ENCODE measurements around the gene EPRS1. TPM values are rescaled to one million over a fixed set of nuclear protein-coding genes. Genes with fewer than 3 reads are reported as not detected.

EPRS1 gene
- total RNA-seq, 2 donors from 2014 or later: 41.9 to 43.1 TPM

DNA sequence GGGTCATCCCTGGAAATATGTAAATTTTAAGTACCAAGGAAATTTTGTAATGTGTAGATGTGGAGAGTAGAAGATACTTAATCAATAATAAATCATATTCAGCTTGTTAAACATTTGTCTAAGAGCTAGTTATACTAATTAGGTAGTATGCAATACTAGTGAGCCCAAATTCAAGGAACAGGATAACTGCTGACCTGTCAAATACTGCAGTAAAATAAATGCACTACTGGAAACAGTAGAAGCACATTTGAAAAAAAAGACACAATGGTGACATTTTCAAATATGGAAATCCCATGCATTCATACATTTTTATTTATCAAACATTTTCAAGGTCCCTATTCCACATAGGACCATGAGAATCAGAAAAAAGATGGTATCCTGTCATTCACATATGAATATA lies 27.2 kb downstream of the EPRS1 start:
- Histone ChIP-seq H3K36me3 (no peaks in the 10 kb centered on the region), H3K4me3 (no peak overlapping the region), H3K4me1 (replicated peaks) (no peaks in the 10 kb centered on the region), H3K27ac (no peak overlapping the region), H3K27me3 (replicated peaks; ENCODE audit: insufficient read depth) (no peaks in the 10 kb centered on the region), H3K9me3 (no peaks in the 10 kb centered on the region)
- intact Hi-C loops (cut with DNase I): no loop called here
- DNase-seq (ENCODE audit: low spot score): no peak
- TF ChIP-seq POLR2A (IDR thresholded peaks at IDR 0.05) (no peak), POLR2AphosphoS5 (IDR thresholded peaks at IDR 0.05) (no peak)
- TF ChIP-seq, protein P1, sequence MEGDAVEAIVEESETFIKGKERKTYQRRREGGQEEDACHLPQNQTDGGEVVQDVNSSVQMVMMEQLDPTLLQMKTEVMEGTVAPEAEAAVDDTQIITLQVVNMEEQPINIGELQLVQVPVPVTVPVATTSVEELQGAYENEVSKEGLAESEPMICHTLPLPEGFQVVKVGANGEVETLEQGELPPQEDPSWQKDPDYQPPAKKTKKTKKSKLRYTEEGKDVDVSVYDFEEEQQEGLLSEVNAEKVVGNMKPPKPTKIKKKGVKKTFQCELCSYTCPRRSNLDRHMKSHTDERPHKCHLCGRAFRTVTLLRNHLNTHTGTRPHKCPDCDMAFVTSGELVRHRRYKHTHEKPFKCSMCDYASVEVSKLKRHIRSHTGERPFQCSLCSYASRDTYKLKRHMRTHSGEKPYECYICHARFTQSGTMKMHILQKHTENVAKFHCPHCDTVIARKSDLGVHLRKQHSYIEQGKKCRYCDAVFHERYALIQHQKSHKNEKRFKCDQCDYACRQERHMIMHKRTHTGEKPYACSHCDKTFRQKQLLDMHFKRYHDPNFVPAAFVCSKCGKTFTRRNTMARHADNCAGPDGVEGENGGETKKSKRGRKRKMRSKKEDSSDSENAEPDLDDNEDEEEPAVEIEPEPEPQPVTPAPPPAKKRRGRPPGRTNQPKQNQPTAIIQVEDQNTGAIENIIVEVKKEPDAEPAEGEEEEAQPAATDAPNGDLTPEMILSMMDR (IDR thresholded peaks at IDR 0.05): no peak

DNA sequence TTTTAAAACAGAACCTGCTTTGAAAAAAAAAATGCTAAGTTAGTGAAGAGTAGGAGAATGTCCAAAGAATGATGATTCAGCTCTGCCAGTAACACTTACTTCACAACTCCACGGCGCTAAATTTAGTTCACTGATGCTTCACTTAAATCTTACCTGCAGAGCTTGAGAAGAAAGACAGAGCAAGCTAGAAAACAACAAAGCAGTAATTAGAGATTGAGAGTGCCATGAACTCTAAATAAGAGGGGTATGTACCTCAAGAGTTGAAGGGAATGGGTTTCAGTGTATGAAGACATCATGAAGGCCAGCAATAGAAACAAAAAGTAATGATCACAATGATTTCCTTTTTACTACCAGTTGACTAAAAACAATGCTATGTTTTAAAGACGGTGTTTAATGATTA lies 32.8 kb downstream of the EPRS1 start:
- H3K9me3 ChIP-seq: no peaks in the 10 kb centered on the region
- no peaks in the 10 kb centered on the region for H3K36me3 ChIP-seq
- DNase-seq (ENCODE audit: low spot score): no peak
- no peak for TF ChIP-seq POLR2AphosphoS5 (IDR thresholded peaks at IDR 0.05)
- TF ChIP-seq POLR2A (IDR thresholded peaks at IDR 0.05): no peak
- TF ChIP-seq, protein P1 (IDR thresholded peaks at IDR 0.05): no peak
- H3K4me3 ChIP-seq: no peak overlapping the region
- 89% methylated on average over 3 of the region's 3 CpGs for WGBS
- intact Hi-C loops (cut with DNase I): no loop called here
- no peaks in the 10 kb centered on the region for H3K27me3 ChIP-seq (replicated peaks; ENCODE audit: insufficient read depth)
- H3K27ac ChIP-seq: no peak overlapping the region
- no peaks in the 10 kb centered on the region for H3K4me1 ChIP-seq (replicated peaks)

DNA sequence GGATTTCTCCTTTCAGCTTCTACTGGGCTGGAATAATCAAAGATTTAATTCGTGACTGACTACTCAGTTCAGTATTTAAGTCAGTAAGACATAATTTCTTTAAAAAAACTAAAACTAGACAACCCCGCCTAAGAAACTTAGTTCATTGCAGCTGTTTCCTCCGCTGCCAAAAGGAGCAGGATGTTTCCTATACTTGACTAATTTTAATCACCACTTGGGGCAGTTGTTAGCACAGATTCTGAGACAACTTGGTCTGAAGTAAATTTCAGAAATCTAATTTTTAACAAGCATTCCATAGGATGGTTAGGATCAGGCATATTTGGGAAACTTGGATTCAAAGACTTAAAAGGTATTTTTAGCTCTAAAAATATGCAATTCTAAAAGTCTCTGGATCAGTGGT lies 34.0 kb downstream of the EPRS1 start:
- no peak overlapping the region for H3K27ac ChIP-seq
- no peaks in the 10 kb centered on the region for H3K4me1 ChIP-seq (replicated peaks)
- intact Hi-C loops (cut with DNase I): no loop called here
- H3K36me3 ChIP-seq: no peaks in the 10 kb centered on the region
- no peak for DNase-seq (ENCODE audit: low spot score)
- TF ChIP-seq POLR2AphosphoS5 (IDR thresholded peaks at IDR 0.05) (no peak), POLR2A (IDR thresholded peaks at IDR 0.05) (no peak)
- TF ChIP-seq, protein P1 (IDR thresholded peaks at IDR 0.05): no peak
- no peak overlapping the region for H3K4me3 ChIP-seq
- no peaks in the 10 kb centered on the region for H3K27me3 ChIP-seq (replicated peaks; ENCODE audit: insufficient read depth)
- WGBS: 78% methylated on average over 3 of the region's 3 CpGs
- H3K9me3 ChIP-seq: no peaks in the 10 kb centered on the region

DNA sequence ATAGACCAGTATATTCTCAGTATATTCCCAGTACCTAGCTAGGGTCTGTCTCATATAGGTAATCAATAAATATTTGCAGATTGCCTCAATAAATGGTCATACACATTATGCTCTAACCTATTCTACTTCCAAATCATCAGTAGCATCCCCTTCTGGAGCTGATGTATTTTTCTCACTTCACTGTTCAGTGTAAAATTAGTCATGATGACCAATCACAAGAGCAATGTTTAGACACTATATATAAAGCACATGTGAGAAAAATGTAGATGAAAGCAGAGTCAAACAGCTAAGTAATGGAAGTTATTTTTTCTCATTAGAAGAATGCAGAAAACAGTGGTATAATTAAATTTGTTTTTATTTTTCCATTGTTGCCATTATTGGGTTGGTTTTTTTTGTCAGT lies 34.7 kb downstream of the EPRS1 start:
- Histone ChIP-seq H3K36me3 (no peaks in the 10 kb centered on the region), H3K27me3 (replicated peaks; ENCODE audit: insufficient read depth) (no peaks in the 10 kb centered on the region), H3K9me3 (no peaks in the 10 kb centered on the region), H3K4me3 (no peak overlapping the region), H3K27ac (no peak overlapping the region), H3K4me1 (replicated peaks) (no peaks in the 10 kb centered on the region)
- TF ChIP-seq, protein P1 (IDR thresholded peaks at IDR 0.05): no peak
- TF ChIP-seq POLR2A (IDR thresholded peaks at IDR 0.05) (no peak), POLR2AphosphoS5 (IDR thresholded peaks at IDR 0.05) (no peak)
- intact Hi-C loops (cut with DNase I): no loop called here
- no peak for DNase-seq (ENCODE audit: low spot score)

DNA sequence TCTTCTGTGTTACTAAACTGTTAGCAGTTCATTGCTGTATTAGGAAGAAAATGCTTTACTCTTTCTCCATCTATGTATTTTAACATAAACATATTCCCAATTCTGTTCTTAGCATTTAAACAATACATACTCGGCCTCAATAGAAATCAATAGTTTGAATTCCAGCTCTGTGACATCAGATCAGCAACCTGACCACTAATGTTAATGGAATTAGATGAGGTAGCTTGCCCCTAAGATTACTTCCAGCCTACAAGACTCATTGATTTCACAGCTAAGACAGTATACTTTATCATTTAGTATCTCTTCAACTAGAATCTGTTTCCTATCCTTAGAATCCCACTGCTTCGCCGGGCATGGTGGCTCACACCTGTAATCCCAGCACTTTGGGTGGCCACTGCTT lies 38.9 kb downstream of the EPRS1 start:
- H3K36me3 ChIP-seq: no peaks in the 10 kb centered on the region
- no peaks in the 10 kb centered on the region for H3K4me1 ChIP-seq (replicated peaks)
- intact Hi-C loops (cut with DNase I): no loop called here
- H3K27ac ChIP-seq: no peak overlapping the region
- no peak overlapping the region for H3K4me3 ChIP-seq
- TF ChIP-seq POLR2AphosphoS5 (IDR thresholded peaks at IDR 0.05) (no peak), POLR2A (IDR thresholded peaks at IDR 0.05) (no peak)
- TF ChIP-seq, protein P1 (IDR thresholded peaks at IDR 0.05): no peak
- no peaks in the 10 kb centered on the region for H3K27me3 ChIP-seq (replicated peaks; ENCODE audit: insufficient read depth)
- no peaks in the 10 kb centered on the region for H3K9me3 ChIP-seq
- no peak for DNase-seq (ENCODE audit: low spot score)
- WGBS: 94% methylated on average over 3 of the region's 3 CpGs
